DND-41 (cell line): Measurements from ENCODE around the gene CCDC71L.

Experiments
- CTCF ChIP-seq: IDR thresholded peaks from 2 replicates; pipeline ENCODE4 v1.5.1; 2012; ENCODE audit warnings: borderline replicate concordance, low read length, moderate library complexity, mild to moderate bottlenecking; ENCODE audit not compliant: poor library complexity, severe bottlenecking; ENCODE audit errors: extremely low read depth
- EZH2 ChIP-seq: IDR thresholded peaks from 3 replicates; pipeline ENCODE4 v1.6.1; 2012; ENCODE audit warnings: borderline replicate concordance, low read depth, mild to moderate bottlenecking, moderate library complexity, low read length, inconsistent platforms; ENCODE audit not compliant: severe bottlenecking

GRCh38 chr7:106681815-106682495 lies 21.0 kb upstream of the CCDC71L start:
- TF ChIP-seq CTCF, result no peak
- no peak for TF ChIP-seq EZH2
